Tibial artery (tissue), 4 donors: ENCODE results near the gene AGBL1.

Source experiments
- DNase-seq, 2 donors: peaks; one replicate each; pipeline ENCODE4 v3.0.0-alpha.2; 2019
- H3K27ac ChIP-seq, 2 donors: fragments of 200-600 bp; sonication (generic) in 1 of 2; 1 replicate in 1 of 2; 2 replicates in 1 of 2; pipeline ENCODE4 v1.5.1; 2018 to 2019; ENCODE audit warnings: mild to moderate bottlenecking in 1 of 2
- H3K27me3 ChIP-seq, 2 donors: fragments of 200-600 bp; sonication (generic) in 1 of 2; one replicate each; pipeline versions ENCODE4 v1.5.1 to v1.6.0; 2016 to 2019
- H3K36me3 ChIP-seq, 3 donors: fragments of 200-600 bp; sonication (generic) in 2 of 3; one replicate each; pipeline ENCODE4 v1.5.1; 2016 to 2019; ENCODE audit warnings: mild to moderate bottlenecking in 2 of 3
- H3K4me1 ChIP-seq, 4 donors: fragments of 200-600 bp; sonication (generic) in 2 of 4; 1 replicate in 3 of 4; 2 replicates in 1 of 4; pipeline ENCODE4 v1.5.1; 2016 to 2019
- H3K4me3 ChIP-seq, 2 donors: fragments of 200-600 bp; sonication (generic) in 1 of 2; 1 replicate in 1 of 2; 2 replicates in 1 of 2; pipeline ENCODE4 v1.5.1; 2018 to 2019; ENCODE audit warnings: mild to moderate bottlenecking in 2 of 2
- H3K9me3 ChIP-seq, 3 donors: fragments of 200-600 bp; sonication (generic) in 1 of 3; one replicate each; pipeline ENCODE4 v1.5.1; 2016 to 2019
- CTCF ChIP-seq, 2 experiments: fragments of 200-600 bp in 1 of 2; fragments of 450-650 bp in 1 of 2; IDR thresholded peaks; one replicate each; pipeline ENCODE4 v1.5.1; 2017 to 2019; ENCODE audit warnings: antibody characterized with exemption in 2 of 2, mild to moderate bottlenecking in 1 of 2, moderate library complexity in 1 of 2
- intact Hi-C: fragments of 100-400 bp; cut with DNase I; formaldehyde crosslinking; loops from one replicate; pipeline ENCODE4 v1.15.0; 2023; ENCODE audit warnings: low total_unique reads

The AGBL1 gene

DNA sequence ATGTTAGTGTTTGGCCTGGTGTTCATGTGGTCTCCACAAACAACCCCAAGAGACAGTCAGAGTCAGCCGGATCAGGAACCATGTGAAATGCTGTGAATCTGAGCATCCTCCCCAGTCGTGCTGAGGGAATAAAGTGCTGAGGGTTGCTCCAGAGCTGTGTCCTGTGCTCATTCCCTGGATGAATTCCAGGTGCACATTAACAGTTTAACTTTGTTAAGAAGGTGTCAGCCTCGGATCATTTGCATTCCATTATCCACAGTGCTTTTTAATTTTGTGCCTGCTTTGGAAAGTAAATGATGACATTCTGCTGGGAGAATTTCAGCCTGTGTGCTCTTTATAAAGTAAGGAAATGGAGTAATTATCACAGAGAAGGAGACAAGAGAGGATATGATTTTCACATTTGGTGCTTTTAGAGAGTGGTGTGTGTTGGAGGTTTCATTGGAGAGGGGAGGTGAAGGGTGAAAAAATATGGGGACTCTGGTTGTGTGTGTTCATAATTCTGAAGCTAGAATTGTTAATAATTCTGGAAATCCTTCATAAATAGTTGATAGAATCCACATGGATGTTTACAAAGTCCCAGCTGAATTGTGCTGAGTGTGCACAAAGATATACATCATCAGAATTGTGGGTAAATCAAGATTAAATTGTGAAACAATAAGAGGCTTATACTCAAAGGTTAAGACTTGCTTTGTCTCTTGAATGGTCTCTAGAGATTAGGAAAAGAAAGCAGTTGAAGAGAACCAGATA is 621.4 kb downstream of the AGBL1 start:
- Histone ChIP-seq H3K27ac (no peak overlapping the region), H3K27me3 (no peaks in the 10 kb centered on the region)

DNA sequence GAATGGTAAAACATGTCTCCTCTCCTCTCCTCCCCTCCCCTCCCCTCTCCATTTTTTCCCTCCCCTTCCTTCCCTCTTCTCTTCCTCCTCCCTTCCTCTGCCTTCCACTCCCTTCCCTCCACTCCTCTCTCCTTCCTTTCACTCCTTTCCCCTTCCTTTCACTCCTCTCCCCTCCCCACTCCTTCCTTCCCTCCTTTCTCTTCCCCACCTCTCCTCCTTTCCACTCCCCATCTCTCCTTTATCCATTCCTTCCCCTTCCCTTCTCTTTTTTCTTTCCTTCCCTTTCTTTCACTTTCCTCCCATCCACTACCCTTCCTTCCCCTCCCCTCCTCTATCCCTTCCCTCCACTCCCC is 621.9 kb downstream of the AGBL1 start:
- TF ChIP-seq CTCF (IDR thresholded peaks at IDR 0.05) = no peak
- no peaks in the 10 kb centered on the region for H3K4me1 ChIP-seq
- intact Hi-C loops = no loop called here

More for the DNA sequence above, 621.4 kb downstream of the AGBL1 start:
- Histone ChIP-seq H3K9me3 (no peaks in the 10 kb centered on the region), H3K4me1 (no peaks in the 10 kb centered on the region), H3K36me3 (no peaks in the 10 kb centered on the region), H3K4me3 (no peak overlapping the region)
- no peak for DNase-seq
- intact Hi-C loops = no loop called here
- TF ChIP-seq CTCF (IDR thresholded peaks at IDR 0.05) = no peak

DNA sequence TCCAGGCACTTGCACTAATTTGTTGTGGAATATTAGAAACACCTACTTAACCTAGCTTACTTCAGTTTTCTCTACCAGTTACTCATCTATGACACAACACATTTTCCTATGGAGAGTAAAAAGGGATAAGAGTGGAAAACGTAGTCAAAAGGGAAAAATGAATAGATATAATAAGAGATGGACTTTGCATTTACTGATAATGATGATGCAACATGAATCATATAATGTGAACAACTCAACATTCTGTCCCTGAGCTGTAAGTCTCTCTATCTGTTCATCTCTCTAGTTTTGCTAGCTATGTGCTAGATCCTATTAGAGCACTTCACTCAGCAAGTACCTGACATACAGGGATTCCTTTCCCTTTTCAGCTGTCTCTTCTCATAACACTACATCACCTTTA is 627.1 kb downstream of the AGBL1 start:
- DNase-seq = no peak
- Histone ChIP-seq H3K27me3 (no peaks in the 10 kb centered on the region), H3K27ac (no peak overlapping the region), H3K9me3 (no peaks in the 10 kb centered on the region), H3K4me3 (no peak overlapping the region), H3K4me1 (no peaks in the 10 kb centered on the region), H3K36me3 (no peaks in the 10 kb centered on the region)
- no peak for TF ChIP-seq CTCF (IDR thresholded peaks at IDR 0.05)
- intact Hi-C loops = no loop called here

More for the DNA sequence above, 621.9 kb downstream of the AGBL1 start:
- no peaks in the 10 kb centered on the region for H3K27me3 ChIP-seq
- no peak overlapping the region for H3K4me3 ChIP-seq
- no peaks in the 10 kb centered on the region for H3K9me3 ChIP-seq
- H3K36me3 ChIP-seq = no peaks in the 10 kb centered on the region
- H3K27ac ChIP-seq = no peak overlapping the region
- DNase-seq = no peak

DNA sequence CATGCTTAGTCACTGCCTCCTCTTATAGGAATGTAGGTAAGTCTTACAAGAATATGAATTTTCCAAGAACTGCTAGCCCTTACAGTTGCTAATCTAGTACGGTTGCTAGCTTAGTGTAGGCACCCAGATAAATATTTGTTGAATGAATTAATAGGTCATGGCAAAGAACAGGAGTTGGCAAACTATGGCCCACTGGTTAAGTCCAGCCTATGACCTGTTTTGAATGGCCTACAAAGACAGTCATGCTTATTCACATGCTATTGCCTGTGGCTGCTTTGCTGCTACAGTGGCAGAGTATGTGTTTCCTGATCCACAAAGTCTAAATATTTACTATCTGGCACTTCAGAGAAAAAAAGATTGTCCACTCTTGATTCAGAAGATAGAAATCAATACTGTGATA is 631.8 kb downstream of the AGBL1 start:
- intact Hi-C loops = no loop called here
- Histone ChIP-seq H3K4me1 (no peaks in the 10 kb centered on the region), H3K27me3 (no peaks in the 10 kb centered on the region), H3K36me3 (no peaks in the 10 kb centered on the region), H3K27ac (no peak overlapping the region), H3K9me3 (no peaks in the 10 kb centered on the region), H3K4me3 (no peak overlapping the region)
- TF ChIP-seq CTCF (IDR thresholded peaks at IDR 0.05) = no peak
- DNase-seq = no peak

DNA sequence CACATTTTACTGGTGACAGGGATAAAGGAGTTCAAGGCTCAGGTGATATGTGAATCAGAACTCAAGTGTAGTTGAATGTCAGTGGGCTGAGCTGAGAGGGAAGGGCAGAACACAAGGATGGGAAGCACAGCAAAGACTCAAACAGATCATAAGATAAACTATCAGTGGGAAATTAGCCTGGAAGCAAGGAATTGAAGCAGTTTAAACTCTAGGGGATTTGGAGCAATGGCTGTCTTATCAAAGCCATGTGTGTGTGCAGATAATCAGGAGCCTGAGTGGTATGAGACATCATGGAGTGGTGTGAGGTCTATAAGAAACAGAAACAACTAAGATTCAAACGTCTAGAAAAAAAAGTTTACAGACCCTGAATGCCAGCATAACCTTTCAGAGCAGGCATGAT is 634.6 kb downstream of the AGBL1 start:
- H3K9me3 ChIP-seq = no peaks in the 10 kb centered on the region
- no peak overlapping the region for H3K4me3 ChIP-seq
- TF ChIP-seq CTCF (IDR thresholded peaks at IDR 0.05) = no peak
- H3K27me3 ChIP-seq = no peaks in the 10 kb centered on the region
- H3K36me3 ChIP-seq = no peaks in the 10 kb centered on the region
- intact Hi-C loops = no loop called here
- H3K27ac ChIP-seq = no peak overlapping the region
- no peak for DNase-seq
- no peaks in the 10 kb centered on the region for H3K4me1 ChIP-seq

DNA sequence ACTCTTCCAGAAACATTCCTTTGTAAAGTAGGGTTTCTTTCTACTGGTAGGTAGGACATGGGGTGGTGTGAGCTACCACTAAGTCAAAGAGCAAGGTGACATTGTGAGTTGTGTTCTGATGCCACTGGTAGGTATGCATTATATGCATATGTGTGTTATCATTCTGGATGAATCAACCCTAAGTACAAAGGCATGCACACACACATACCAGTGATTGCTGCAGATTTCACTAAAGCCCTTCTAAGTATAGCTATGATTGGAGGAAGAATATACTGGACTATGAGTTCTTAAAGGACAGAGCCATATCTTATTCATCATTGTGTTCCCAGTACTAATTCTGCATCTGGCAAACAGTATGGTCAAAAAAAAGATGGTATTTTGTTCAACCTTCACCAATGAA is 646.0 kb downstream of the AGBL1 start:
- H3K36me3 ChIP-seq = no peaks in the 10 kb centered on the region
- H3K27ac ChIP-seq = no peak overlapping the region
- DNase-seq = no peak
- TF ChIP-seq CTCF (IDR thresholded peaks at IDR 0.05) = no peak
- no peaks in the 10 kb centered on the region for H3K9me3 ChIP-seq
- no peaks in the 10 kb centered on the region for H3K27me3 ChIP-seq
- intact Hi-C loops = no loop called here
- H3K4me3 ChIP-seq = no peak overlapping the region
- H3K4me1 ChIP-seq = no peaks in the 10 kb centered on the region
